ENCODE results near the gene IQCH. TPM values are rescaled to one million over a fixed set of nuclear protein-coding genes. Genes with fewer than 3 reads are reported as not detected.

IQCH gene
- total RNA-seq, 2 donors from 2014 or later: 0.52 to 0.83 TPM

DNA sequence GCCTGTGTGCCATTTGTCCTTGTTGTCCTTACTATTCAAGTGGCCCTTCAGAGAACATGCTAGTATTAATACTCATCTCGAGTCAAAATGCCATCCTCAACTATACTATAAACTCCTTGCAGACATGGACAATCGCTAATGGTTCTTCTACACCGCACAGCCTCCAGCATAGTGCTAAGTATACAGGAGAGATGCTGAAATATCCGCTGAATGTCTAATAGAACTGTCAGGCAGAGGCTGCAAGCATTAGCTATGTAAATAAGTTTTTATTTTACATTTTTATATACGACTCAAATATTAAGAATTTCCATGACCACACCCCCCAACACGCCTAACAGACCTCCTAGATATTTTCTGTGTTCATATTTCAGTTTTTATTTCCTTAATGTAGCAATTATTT, 39.5 kb upstream of the IQCH start:
- Histone ChIP-seq H3K4me3 (no peak overlapping the region), H3K9me3 (no peaks in the 10 kb centered on the region), H3K36me3 (no peaks in the 10 kb centered on the region), H3K27me3 (no peaks in the 10 kb centered on the region), H3K27ac (no peak overlapping the region), H3K4me1 (no peaks in the 10 kb centered on the region)
- no peak for DNase-seq (ENCODE audit: low spot score)
- TF ChIP-seq CTCF (IDR thresholded peaks at IDR 0.05): no peak

- TF ChIP-seq CTCF (IDR thresholded peaks at IDR 0.05): no peak
- DNase-seq (ENCODE audit: low spot score): no peak
- no peaks in the 10 kb centered on the region for H3K4me1 ChIP-seq
These were observed 37.7 kb upstream of the IQCH start for GRCh38 chr15:67216859-67217258.

DNA sequence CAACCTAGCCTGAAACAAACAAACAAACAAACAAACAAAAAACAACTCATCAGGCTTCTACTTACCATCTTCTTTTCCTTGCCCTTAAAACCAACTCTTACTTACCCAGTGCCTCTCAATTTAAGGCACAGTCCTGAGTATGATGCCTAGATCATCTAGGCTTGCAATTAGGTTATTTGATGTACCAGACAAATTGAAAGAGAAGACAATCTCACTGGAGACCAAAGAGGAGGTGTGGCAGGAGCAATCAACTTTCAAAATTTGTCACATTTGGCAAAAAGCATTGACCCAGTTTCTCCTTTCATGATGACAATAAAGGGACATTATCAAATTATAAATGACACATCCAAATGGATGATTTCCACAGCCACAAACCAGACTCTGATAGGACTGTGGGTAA, 36.2 kb upstream of the IQCH start:
- Histone ChIP-seq H3K36me3 (no peaks in the 10 kb centered on the region), H3K4me3 (no peak overlapping the region), H3K4me1 (no peaks in the 10 kb centered on the region), H3K27me3 (no peaks in the 10 kb centered on the region), H3K27ac (no peak overlapping the region), H3K9me3 (no peaks in the 10 kb centered on the region)
- TF ChIP-seq CTCF (IDR thresholded peaks at IDR 0.05): no peak
- no peak for DNase-seq (ENCODE audit: low spot score)

More at GRCh38 chr15:67216859-67217258, 37.7 kb upstream of the IQCH start:
- no peak overlapping the region for H3K27ac ChIP-seq
- H3K36me3 ChIP-seq: no peaks in the 10 kb centered on the region
- no peak overlapping the region for H3K4me3 ChIP-seq
- H3K27me3 ChIP-seq: no peaks in the 10 kb centered on the region
- no peaks in the 10 kb centered on the region for H3K9me3 ChIP-seq

DNA sequence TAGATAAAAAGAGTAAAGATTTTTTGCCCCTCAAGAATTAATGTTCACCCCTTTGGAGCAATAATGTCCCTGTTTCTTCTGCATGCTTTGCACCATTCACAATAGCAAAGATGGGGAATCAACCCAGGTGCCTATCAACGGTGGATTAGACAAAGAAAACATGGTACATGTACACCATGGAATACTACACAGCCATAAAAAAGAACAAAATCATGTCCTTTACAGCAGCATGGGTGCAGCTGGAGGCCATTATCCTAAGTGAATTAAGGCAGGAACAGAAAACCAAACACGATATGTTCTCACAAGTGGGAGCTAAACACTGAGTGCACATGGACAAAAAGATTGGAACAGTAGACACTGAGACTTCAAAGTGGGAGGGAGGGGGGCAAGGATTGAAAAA, 35.3 kb upstream of the IQCH start:
- DNase-seq (ENCODE audit: low spot score): no peak

DNA sequence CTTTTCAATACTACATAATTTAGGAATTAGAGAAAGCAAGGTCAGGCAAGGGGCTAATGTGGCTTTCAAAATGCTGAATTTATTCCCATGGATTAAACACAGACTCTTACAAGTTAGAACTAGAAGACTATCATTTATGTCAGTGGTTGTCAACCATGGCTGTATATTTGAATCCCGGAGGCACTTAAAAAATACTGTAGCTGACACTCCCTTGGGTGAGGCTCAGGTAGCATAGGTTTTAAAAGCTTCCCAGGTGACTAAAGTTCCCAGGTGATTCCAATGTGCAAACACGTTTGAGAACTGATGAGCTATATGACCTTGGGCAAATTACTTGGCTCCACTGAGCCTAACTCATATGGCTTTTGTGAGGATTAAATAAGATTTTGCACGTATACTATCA, 29.7 kb upstream of the IQCH start:
- no peak for DNase-seq (ENCODE audit: low spot score)
- no peaks in the 10 kb centered on the region for H3K9me3 ChIP-seq
- no peak overlapping the region for H3K27ac ChIP-seq
- no peak for TF ChIP-seq CTCF (IDR thresholded peaks at IDR 0.05)
- H3K36me3 ChIP-seq: no peaks in the 10 kb centered on the region
- H3K4me1 ChIP-seq: no peaks in the 10 kb centered on the region
- no peaks in the 10 kb centered on the region for H3K27me3 ChIP-seq
- H3K4me3 ChIP-seq: no peak overlapping the region

More for the DNA sequence above, 35.3 kb upstream of the IQCH start:
- H3K4me1 ChIP-seq: no peaks in the 10 kb centered on the region
- H3K27ac ChIP-seq: no peak overlapping the region
- H3K4me3 ChIP-seq: no peak overlapping the region
- H3K36me3 ChIP-seq: no peaks in the 10 kb centered on the region
- H3K27me3 ChIP-seq: no peaks in the 10 kb centered on the region
- TF ChIP-seq CTCF (IDR thresholded peaks at IDR 0.05): no peak
- no peaks in the 10 kb centered on the region for H3K9me3 ChIP-seq

GRCh38 chr15:67225336-67225735, 29.2 kb upstream of the IQCH start:
- no peak overlapping the region for H3K27ac ChIP-seq
- TF ChIP-seq CTCF (IDR thresholded peaks at IDR 0.05): no peak

More at GRCh38 chr15:67225336-67225735, 29.2 kb upstream of the IQCH start:
- H3K4me3 ChIP-seq: no peak overlapping the region
- no peaks in the 10 kb centered on the region for H3K9me3 ChIP-seq
- DNase-seq (ENCODE audit: low spot score): no peak
- no peaks in the 10 kb centered on the region for H3K27me3 ChIP-seq
- no peaks in the 10 kb centered on the region for H3K4me1 ChIP-seq
- H3K36me3 ChIP-seq: peaks cover 2% of the 10 kb centered on the region

Measured in right atrium auricular region (tissue), 2 donors.